ENCODE measurements around the gene KANTR.
A peak's percentile ranks its signal among the peaks of the same experiment; 100 is the strongest.

The KANTR gene, protein sequence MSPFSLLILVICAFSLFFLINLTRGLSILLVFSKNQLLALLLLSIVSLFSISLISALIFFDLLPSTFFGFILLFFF

DNA sequence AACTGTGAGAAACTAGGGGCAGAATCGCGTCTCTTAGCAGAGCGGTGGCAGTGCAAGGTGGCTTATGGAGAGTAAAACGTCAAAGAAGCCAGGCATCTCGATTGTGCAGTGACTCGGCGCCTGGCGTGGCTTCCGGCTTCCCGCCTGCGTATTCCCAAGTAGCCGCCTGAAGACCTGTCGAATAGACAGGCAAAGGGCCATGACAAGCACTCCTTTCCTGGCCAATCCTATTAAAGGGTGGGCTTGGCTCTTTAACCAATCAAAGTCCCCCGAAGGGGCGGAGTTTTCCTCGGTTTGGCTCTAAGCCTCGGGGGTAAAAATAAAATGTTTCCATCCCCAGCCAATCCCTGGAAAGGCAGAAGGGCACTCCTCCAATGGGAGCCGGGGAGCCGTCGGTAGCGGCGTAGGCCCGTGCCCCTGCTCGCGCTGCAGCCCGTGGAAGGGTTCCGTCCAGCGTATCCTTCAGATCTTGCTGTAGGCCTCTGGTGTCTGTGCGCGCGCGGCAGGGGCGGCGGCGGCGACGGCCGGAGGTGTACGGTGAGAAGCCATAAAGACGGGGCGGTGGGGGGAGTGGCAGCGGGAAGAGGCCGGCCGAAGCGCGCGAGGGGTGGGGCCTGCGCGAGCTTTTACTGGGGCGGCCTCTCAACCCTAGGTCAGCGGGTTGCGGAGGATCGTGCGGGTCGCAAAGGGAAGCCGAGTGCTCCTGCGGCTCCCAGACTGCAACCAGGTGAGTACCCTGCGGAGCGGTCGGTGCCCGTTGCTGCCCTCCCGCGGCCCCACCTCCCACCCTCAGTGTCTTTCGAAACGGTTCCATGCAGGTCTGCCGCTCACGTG, at the start of gene KANTR:
Gene KANTR (plus strand): TSS at position 395 of the 834 bp plus-strand sequence. CDS start 30,131 bp downstream, outside the sequence.
- DNase-seq, result peak; percentile 82

DNA sequence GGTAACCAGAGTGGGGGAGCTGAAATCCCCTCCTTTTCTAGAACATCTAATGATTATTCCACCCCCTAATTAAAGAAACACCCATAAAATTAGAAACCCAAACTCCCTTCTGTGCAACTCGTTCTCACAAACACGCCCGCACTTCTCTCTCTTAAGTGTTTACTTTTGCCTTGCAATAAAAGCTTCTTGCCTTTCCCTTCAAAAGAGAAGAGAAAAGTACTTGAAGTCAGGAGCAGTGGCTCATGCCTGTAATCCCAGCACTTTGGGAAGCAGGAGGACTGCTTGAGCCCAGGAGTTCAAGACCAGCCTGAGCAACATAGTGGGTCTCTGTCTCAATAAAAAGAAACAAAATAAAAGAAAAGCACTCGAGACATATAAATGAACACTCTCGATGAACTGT, 48.9 kb upstream of the KANTR start:
- DNase-seq, result no peak

DNA sequence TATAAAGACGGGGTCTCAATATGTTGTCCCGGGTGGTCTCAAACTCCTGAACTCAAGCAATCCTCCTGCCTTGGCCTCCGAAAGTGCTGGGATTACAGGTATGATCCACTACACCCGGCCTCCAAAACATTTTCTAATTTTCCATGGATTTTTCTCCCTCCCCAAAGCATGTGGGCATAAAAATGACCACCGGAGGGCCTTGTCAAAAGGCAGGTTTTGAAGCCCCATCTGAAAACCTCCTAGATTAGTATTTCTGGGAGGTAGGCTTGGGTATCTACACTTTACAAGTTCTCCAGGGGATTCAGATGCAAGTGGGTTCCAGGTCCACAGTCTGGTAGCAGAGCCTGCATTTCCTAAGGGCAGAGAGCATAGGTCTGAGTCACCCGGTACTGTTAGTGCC, 46.7 kb upstream of the KANTR start:
- DNase-seq, result no peak

DNA sequence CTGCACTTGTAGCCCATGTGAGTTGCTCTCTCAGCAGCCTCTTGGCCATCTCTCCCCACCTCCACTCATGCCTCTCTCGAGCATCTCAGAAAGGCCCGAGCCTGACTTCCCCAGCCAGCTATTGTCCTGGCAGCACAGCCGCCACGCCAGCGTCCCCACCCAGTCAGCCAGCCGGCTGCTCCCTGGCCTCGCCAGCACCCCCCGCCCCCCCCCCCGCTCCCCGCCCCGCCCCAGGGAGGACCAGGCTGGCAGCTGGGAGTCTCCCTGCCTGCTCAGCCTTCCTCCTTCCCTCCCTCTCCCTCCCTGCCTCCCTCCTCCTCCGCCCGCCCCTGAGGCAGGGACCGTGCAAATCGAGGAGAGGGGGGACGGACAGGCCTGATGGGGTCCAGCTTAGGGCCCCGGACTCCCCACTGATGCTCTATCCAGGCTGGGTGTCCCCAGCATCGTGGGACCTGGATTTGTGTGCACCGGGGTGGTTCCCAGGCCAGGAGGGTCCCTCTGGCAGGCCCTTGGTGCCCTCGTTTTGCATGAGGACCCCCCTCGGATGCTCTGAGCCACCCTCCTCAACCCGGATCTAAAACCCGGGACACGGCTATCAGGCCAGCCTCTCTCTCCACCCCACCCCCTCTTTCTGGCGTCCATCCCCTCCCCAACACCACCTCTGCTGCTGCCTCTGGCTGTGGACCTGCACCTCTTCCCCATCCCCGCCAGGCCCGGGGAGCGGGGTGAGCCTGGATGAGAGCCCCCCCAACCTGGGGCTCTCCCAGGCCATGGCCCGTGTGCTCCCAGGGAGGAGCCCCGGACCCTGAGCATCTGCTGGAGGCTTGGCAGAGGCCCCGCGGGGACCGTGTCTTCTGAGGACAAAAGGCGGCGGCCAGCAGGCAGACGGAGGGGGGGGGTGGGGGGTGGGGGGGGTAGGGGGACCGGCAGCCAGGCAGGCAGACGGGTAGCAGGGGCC, 45.5 kb upstream of the KANTR start, which contains the start of gene GPR173:
Gene GPR173 (plus strand): TSS at position 621 of the 958 bp plus-strand sequence. CDS start 27,833 bp downstream, outside the sequence.
- no peak for DNase-seq

DNA sequence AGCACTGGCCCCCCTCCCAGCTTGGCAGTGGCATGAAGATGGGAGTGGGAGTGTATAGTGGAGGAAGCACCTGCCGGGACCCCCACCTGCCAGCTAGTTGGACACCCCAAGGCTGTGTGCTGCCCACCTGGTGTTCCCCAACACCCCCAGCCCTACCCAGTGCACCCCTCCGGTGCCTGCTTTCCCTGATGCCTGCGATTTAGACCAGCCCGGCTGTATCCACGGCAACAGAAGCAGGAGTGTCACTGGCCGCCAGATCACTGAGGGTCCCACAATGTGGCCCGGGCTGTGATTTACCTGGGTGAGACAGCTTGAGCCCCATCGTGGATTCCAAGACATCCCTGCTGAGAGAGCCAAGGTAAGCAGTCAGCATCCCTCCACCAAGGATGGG, 44.8 kb upstream of the KANTR start:
- DNase-seq, result no peak

DNA sequence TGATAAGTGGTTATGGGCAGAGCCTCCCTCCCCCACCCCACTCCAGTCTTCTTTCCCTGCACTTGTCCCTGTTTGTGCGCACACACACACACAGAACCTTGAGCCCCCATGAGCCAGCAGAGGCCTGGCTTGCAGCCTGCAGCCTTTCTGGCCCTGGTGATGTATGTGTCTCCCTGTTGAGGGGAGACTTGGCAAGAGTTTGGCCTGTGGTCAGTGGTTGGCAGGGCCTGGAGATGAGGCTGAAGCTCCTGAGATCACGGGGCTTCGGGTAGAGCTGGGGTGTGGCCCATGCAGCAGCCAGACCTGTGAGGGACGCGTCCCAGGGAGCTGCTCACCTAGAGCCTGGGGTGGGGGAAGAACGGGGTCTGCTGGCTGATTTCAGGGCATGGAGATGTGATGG, 43.1 kb upstream of the KANTR start:
- DNase-seq, result no peak

DNA sequence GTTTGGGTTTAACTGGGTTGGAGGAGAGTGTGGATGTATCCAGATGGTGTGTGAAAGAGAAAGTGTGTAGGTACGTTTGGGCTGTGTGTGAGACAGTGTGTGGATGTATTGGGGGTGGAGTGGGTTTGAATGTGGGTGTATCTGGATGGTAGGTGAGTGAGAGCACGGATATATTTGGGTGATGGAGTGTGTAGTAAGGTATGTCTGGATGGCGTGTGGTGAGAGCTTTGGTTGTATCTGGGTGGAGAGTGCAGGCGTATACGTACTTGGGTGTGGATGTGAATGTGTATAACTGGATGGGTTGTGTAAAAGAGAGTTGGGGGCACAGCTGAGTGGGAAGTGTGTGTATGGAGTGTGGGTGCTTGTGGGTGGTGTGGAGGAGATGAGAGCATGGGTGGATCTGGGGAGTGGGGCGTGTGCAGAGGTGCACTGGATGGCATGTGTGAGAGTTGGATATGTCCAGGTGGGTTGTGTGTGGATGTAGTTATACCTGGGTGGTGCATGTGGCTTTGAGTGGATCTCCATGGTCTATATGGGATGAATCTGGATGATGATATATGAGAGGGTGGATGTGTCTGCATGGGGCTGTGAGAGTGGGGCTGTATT, 38.6 kb upstream of the KANTR start:
- DNase-seq, result no peak

DNA sequence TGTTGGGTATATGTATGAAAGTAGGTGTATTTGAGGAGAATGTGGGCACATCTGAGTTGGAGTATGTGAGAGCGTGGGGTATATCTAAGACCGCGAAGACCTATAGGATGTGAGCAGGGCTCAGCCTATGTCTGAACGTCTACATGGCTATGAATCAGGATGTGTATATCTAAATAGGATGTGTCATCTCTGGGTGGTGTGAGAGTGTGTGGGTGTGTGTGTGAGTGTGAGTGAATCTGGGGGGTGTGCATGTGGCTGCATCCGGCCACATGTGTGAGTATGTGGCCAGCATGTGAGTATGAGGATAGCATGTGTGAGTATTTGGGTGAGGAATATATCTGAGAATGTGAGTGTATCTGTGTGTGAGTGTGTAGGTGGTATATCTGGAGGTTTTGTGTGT, 37.6 kb upstream of the KANTR start:
- no peak for DNase-seq

DNA sequence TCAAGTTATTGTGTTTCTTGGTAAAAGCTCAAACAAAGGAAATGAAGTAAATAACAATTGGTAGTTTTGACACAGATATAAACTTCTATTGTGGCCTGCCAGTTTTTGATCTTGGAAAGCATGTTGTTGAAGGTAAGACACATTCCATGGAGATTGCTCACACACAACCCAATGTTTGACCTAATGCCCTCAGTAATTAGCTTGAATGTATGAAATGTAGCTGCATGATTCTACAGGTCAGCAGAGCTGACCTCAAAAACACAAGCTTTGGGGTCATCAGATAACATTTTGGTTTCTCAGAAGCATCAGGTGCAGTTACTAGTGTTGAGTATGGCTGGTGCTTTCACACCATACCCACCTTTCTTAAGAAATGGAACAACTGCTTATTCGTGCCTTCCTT, 28.8 kb upstream of the KANTR start:
- DNase-seq, result no peak

DNA sequence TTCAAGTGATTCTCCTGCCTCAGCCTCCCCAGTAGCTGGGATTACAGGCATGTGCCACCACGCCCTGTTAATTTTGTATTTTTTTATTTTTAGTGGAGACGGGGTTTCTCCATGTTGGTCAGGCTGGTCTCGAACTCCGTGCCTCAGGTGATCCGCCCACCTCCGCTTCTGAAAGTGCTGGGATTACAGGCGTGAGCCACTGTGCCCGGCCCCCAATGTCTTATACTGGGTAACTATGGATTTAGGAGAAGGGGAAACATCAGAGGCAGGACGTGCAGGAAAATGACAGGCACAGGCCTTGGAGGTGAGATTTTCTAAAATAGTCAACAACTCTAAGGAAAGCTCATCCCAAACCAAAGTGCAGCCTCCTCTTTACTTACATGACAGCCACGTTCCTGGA, 22.9 kb upstream of the KANTR start:
- DNase-seq, result no peak

DNA sequence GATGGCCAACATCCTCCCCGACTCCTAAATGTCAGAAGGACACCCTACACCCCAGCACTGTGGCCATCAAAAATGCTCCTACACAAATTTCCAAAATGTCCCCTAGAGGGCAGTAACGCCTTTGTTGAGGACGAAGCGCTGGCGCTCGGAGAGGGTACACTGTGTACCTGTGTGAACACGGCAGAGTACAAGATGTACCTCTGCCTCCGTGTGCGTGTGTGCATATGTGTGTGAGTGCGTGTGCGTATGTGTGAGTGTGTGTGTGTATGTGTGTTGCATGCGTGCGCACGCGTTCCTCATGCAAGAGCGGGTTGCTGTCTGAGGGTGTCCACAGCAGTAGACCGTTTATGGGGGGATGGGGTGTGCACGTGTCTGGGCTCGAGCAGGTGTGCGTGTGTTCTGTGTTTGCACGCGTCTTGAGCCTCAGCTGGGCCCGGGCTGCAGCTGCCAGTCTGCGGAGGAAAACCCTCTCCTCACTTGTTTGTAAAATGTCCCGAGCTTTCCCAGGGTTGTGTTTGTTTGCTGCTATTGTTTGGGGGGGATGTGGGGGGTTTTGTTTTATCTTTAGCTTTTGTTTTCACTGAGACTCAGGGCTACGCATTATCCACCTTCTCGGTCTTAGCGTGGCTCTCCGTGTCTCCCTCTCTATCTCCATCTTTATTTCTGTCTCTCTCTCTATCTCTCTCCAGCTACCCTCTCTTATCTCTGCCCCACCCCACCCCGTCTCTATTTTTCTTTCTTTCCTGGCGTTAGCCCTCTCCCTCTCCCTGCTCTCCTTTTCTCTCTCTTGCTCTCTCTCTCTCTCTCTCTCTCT, 22.1 kb upstream of the KANTR start:
- DNase-seq, result peak; percentile 79

DNA sequence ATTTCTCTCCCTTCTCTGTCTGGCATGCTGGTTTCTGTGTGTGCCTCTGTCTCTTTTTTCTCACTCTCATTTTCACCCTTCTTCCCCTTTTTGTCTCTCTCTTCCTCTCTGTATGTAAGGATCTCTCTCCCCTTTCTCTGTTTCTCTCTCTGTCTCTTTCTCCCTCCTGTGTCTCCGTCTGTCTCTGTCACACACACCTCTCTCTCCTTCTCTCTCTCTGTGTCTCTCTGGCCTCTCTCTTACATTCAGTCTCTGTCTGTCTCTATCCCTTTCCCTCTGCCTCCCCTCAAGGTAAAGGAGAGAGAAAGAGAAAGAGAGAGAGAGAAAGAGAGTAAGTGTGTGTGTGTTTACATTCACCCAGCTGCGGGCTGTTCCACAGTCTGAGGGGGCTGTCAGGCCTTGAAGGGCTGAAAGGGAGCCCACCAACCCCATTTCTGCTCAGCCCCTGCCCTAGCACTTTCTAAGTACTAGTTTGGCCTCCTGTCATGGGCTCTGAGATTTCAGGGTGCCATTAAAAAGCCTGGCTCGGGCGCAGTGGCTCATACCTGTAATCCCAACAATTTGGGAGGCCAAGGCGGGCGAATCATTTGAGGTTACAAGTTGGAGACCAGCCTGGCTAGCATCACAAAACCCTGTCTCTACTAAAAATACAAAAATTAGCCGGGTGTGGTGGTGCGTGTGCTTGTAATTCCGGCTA, 21.4 kb upstream of the KANTR start:
- no peak for DNase-seq

DNA sequence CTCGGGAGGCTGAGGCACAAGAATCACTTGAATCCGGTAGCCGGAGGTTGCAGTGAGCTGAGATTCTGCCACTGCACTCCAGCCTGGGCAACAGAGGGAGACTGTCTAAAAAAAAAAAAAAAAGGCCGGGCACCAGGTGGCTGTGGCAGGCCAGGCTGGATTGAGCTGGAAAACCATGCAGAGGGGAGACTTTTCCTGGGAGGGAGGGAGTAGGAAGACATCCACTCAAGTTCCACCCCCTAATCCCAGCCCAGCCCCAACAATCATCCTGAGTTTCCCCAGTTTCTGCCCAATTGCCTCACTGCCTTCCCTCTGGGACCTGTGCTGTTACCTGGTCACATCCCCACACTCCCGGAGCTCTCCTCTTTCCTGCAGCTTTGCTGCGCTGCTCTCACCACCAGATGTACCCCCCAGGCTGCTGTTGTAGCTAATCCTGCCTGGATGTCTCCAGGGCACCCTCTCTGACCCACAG, 20.8 kb upstream of the KANTR start:
- no peak for DNase-seq

DNA sequence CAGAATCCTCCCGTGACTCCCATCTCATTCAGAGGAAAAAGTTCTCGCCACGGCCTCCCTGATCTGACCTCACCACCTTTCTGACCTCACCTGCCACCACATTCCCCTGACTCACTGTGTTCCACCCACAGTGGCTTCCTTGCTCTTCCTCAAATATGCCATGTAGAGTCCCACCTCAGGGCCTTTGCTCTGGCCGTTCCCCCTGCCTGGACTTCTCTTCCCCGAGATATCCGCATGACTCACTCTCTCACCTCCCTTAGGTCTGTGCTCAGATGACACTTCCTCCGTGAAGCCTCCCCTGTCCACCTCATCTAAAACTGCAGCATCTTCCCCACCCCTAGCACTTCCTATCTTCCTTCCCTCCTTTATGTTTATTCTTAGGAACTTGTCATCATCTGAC, 18.9 kb upstream of the KANTR start:
- no peak for DNase-seq

DNA sequence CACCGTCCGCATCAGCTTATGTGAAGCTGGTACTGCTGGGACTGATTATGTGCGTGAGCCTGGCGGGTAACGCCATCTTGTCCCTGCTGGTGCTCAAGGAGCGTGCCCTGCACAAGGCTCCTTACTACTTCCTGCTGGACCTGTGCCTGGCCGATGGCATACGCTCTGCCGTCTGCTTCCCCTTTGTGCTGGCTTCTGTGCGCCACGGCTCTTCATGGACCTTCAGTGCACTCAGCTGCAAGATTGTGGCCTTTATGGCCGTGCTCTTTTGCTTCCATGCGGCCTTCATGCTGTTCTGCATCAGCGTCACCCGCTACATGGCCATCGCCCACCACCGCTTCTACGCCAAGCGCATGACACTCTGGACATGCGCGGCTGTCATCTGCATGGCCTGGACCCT, 17.3 kb upstream of the KANTR start:
- DNase-seq, result no peak

DNA sequence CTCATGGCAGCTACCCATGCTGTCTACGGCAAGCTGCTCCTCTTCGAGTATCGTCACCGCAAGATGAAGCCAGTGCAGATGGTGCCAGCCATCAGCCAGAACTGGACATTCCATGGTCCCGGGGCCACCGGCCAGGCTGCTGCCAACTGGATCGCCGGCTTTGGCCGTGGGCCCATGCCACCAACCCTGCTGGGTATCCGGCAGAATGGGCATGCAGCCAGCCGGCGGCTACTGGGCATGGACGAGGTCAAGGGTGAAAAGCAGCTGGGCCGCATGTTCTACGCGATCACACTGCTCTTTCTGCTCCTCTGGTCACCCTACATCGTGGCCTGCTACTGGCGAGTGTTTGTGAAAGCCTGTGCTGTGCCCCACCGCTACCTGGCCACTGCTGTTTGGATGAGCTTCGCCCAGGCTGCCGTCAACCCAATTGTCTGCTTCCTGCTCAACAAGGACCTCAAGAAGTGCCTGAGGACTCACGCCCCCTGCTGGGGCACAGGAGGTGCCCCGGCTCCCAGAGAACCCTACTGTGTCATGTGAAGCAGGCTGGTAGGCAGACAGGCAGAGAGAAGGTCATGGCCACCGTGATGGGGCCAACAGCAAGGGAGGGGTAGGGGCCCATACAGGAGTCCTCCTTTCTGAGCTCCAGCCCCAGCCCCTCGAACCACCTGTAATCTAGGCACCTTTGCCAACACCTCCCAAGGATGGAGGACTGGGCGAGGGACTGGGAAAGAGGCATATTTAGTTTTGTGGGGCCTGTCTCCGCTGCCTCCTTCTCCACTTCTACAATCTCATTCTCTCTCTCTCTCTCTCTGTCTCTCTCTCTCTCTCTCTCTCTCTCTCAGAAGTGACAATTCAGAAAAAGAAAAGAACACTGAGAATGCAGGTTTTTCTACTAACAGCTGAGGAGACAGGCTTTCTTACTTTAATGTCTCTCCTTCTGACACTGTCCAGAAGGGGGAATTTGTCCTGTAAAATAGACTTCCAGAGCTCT, 16.4 kb upstream of the KANTR start:
- DNase-seq, result no peak

DNA sequence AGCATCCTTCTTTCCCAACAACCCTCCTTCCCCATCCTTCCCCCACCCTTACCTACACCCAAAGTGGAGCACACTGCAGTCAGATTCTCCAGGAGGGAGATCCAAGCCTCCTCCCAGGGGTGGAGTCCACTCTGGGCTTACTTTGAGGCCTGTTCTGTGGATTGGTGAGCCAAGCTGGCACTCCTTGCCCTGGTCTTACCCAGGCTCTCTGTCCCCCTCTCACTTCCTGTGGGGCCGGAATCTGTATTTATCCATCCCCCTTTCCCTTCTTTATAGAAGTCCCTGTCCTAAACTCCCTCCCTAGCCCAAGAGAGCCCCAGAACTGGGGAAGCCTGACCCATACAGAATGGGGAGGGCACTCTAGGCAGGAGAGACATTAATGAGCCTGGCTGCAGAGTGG, 15.0 kb upstream of the KANTR start:
- DNase-seq, result no peak

DNA sequence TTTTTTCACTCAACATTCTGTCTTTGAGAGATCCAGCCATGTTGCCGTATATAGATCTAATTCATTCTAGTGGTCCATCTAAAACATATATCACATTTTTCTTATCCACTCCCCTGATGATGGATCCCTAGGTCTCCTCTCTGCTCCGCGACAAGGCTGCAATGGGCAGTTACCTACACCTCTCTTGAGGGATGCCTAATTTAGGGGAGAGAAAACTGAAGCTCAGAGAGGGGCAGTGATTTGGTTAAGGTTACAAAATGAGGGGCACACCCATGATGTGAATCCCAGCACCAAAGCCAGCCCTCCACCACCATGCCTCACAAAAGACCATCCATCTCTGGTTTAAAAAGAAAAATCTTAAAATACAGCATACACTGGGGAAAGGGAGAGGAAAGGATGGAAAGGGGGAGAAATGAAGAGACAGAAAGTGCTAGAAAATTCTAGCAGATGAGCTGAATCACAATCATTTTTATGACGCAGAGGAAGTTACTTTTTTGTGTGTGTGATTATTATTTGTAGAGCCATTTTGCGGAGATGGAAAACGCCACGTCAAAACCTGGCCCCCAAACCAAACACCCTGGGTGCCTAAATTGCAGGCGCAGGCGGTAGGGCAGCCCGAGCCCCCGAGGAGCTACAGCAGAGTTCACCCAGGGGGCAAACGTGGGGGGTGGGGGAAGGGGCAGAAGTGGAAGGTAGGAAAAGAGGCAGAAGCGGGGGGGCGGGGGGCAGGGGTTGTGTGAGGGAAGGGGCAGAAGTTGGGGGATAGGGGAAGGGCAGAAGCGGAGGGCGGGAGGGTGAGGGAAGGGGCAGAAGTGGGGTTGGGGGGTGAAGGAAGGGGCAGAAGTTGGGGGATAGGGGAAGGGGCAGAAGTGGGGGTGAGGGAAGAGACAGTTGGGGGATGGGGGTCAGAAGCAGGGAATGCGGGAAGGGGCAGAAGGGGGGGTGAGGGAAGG, 13.0 kb upstream of the KANTR start:
- DNase-seq, result peak; percentile 45
